HL-60/S4 treated with retinoic acid at 250 ng/mL for 4 days and 3 days (cell line): Measurements from ENCODE around the gene CDC42SE1.
"Not testable (repeated sequence)": the region's sequence is repeated elsewhere in the genome, so short reads cannot be mapped to it uniquely, and the experiment has no call there.

ENCODE experiments used
- in situ Hi-C: fragments of 300-500 bp; cut with MboI; formaldehyde crosslinking; loops from 2 replicates; pipeline ENCODE4 v1.7.0; 2022; ENCODE audit warnings: low sequenced_read_pairs

Gene CDC42SE1, protein sequence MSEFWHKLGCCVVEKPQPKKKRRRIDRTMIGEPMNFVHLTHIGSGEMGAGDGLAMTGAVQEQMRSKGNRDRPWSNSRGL

GRCh38 chr1:151059109-151060006 lies at the start of gene CDC42SE1:
TSS of gene CDC42SE1 (minus strand) at chr1:151059622. CDS start at chr1:151055730, 3,892 bp downstream.
- in situ Hi-C loops: no loop called here

- in situ Hi-C loops: no loop called here
Observed at GRCh38 chr1:151108331-151108730, 48.9 kb upstream of the CDC42SE1 start.

GRCh38 chr1:151106894-151107293 lies 47.5 kb upstream of the CDC42SE1 start:
- in situ Hi-C loops: no loop called here

DNA sequence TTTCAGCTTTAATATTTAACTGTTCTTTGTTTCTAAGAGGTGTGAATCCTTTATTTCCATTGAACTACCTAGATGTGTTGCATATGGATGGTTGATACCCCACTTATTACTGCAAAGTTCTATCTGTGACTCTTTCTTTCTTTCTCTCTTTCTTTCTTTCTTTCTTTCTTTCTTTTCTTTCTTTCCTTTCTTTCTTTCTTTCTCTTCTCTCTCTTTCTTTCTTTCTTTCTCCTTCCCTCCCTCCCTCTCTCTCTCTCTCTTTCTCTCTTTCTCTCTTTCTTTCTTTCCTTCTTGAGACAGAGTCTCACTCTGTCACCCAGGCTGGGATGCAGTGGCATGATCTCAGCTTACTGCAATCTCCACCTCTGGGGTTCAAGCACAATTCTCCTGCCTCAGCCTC lies 45.2 kb upstream of the CDC42SE1 start:
- in situ Hi-C loops: no loop called here

- in situ Hi-C loops: no loop called here
Observed at GRCh38 chr1:151098126-151098525, 38.7 kb upstream of the CDC42SE1 start.

DNA sequence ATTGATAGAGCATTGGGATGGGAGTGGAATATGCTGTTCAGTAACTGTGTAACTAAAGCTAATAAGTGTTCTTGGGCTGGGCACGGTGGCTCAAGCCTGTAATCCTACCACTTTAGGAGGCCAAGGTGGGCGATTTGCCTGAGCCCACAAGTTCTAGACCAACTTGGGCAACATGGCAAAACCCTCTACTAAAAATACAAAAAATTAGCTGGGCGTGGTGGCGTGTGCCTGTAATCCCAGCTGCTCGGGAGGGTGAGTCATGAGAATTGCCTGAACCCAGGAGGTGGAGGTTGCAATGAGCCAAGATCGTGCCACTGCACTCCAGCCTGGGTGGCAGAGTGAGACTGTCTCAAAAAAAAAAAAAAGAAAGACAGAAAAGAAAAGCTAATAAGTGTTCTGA lies 38.0 kb upstream of the CDC42SE1 start:
- in situ Hi-C loops: not testable (repeated sequence)

- in situ Hi-C loops: no loop called here
Observed at GRCh38 chr1:151085953-151086559, 26.6 kb upstream of the CDC42SE1 start.

GRCh38 chr1:151072224-151072623 lies 12.8 kb upstream of the CDC42SE1 start:
- in situ Hi-C loops: no loop called here

DNA sequence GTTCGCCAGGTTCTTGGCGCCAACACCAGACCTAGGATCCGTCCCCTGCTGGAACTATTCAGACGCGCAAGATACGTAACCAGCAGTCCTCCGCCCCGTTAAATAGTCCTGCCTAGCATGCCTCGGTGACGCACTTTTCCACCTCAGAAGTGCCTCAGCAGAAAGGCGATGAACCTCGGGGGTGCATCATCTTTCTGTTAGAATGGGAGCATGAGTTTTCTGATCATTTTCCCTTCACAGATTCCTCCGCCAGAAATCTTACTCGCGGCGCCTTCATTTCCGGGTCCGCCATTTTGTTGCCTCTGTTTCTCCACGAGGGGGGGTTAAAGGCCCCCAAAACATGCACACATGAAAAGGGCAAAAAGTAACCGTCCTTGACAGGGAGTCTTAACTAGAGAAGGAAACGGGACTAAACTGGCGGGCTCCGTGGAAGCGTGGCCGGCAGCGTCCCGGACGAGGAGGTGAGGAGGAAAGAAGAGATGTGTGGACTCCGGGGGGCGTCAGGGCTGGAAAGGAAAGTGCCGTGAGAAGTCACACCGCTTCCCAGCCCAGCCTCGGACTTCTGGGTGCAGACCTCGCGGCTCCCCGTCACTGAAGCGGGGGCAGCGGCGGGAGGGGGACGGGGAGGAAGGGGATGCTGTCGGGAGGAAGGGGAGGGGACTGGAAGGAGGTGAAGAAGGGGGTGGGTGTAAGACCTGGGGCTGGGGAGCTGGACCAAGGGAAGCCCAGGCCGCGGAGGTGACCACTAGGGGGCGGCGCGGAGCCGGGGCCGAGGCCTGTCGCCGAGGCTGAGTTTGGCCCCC lies 11.3 kb upstream of the CDC42SE1 start, which contains the start of gene GABPB2:
Gene GABPB2, plus strand, starts transcription at position 288 of the 803 bp plus-strand sequence. CDS start 17,429 bp downstream, outside the sequence.
- in situ Hi-C loops: no loop called here

GRCh38 chr1:151069103-151069486 lies 9.7 kb upstream of the CDC42SE1 start:
- in situ Hi-C loops: no loop called here

GRCh38 chr1:151067185-151067584 lies 7.8 kb upstream of the CDC42SE1 start:
- in situ Hi-C loops: no loop called here

DNA sequence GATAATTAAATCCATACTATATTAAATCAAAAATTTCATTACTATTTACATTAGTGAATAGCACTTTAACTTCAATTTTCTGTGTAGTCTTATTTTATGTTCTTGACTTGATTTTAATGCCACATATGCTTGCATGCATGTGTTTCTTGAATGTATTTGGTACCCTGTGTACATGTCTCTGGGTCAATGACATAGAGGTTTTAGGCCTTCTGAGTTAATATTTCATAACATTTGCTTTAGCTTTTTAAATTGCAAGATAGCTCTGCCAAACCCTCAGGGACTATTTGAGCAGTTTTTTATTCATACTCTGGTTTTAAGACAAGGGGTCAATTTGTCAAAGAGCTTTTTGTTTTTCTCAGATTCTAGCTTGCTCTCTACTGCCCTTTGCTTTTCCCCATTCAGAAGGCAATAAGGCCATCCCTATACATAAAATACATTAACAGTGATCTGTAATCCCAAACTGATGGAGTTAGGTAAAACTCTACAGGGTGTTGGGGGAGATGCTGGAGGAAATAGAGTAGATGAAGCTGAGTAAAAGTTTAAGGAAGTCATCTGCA lies 5.7 kb upstream of the CDC42SE1 start:
- in situ Hi-C loops: no loop called here

GRCh38 chr1:151062741-151063371 lies 3.4 kb upstream of the CDC42SE1 start:
- in situ Hi-C loops: no loop called here

- in situ Hi-C loops: no loop called here
Observed at GRCh38 chr1:151061704-151062103, 2.3 kb upstream of the CDC42SE1 start.

DNA sequence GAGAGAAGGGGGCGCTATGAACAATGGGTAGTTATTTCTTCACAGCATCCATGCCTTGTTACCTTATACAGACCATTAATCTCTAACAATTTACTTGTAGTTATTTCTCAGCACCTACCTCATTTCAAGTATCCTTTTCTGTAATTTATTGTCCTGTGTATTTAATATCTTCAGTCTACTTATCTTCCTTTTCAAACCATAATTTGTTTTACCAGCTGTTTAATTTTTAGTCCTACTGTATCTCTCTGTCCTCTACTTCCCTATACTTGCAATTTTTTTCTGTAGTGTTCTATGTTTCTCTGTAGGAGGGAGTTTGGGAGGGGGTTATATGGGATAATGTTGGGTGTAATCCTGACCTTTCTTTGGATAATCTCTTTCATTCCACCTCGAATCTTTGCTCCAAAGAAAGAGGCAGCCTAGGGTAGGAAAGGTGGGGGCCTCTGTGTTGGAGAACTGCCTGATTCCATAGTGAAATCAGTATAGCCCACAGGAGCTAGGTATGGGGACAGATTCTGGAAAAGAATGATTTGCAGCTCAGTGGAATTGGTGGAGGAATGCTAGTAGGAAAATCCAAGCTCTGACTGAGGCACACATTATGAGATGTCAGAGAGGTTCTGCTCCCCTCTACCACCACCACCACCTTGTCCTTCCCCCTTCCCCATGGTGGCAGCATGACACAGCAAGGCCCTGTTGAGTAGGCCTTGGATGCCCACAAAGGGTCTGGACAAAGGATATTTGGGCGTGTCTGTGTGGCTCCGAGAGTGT lies 1.4 kb upstream of the CDC42SE1 start:
- in situ Hi-C loops: no loop called here

DNA sequence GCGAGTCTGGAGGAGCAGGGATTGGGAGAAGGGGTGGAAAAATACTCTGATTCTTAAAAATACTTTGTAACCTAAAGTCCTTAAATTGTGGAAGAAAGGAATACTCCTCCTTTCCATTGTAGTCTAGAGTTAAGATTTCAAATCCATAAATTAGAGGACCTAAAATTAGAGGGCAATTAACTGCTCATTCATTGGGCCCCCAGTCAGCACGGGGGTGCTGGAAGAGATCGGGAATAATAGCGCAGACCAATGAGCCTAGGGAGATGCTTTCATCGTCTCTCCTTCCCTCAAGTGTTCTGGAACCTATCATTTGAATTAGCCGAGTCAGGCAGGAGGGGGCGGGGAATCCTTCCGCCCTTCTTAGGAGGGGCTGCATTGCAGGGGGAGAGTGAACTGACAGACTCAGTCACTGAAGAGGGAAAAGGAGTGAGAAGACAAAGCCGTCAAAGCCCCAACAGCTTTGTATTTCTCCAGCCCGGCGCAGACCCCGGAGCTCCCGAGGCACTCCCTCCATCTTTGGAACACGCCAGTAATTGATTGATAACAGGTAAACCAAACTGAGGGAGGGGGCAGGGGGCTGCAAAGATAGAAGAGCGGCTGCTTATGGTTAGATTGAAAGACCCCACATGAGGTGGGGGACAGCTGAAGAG lies 710 bp upstream of the CDC42SE1 start, which contains the start of gene MLLT11:
Gene MLLT11, plus strand, starts transcription at position 391 of the 650 bp plus-strand sequence. CDS start 6,828 bp downstream, outside the sequence.
- in situ Hi-C loops: no loop called here

- in situ Hi-C loops: no loop called here
Observed at GRCh38 chr1:151058692-151059091, 730 bp downstream of the CDC42SE1 start.

DNA sequence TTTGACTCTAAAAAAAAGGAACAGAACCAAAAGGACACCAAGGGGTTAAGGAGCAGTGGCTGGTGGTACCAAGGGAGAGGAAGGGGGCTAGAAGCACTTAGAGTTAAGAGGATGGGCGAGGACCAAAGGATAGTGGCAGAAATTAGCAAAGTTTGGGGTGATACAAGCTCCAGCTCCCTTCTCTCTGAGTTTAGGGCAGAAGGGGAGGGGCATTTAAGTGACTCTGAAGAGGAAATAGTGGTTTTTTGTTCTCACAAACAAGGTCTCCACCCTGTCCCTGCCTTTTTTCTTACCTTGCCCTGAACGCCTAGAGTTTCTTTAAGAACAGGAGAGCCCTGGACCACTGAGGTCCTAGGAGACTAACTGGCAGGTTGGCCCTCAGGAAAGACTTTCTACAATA lies 3.3 kb downstream of the CDC42SE1 start:
- in situ Hi-C loops: no loop called here

DNA sequence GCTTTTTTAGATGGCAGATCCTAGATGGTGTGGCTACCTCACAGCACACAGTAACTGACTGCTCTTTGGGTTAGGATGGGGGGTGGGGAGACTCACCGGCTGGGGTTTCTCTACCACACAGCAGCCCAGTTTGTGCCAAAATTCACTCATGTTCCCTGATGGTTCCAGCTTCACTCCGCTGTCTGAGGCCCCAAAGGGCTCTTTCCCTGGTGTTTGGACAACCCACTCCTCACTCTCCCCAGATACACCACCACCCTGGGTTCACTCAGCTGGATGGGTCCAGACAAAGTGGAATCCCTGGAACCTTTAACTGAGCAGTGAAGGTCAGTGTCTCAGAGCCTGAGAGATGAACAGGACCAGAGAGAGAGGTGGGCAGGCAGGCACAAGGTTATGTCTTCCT lies 3.8 kb downstream of the CDC42SE1 start:
- in situ Hi-C loops: no loop called here
